GM19324 (cell line): ENCODE measurements around the gene PRR4.

Experiments used
- ATAC-seq: cut with Tn5 transposase; IDR thresholded peaks from one replicate; pipeline ENCODE4 v1.9.1; 2021; ENCODE audit warnings: mild to moderate bottlenecking, moderate library complexity; ENCODE audit not compliant: unreplicated experiment, low FRiP score

Gene PRR4

GRCh38 chr12:10802587-10802986 is 46.7 kb downstream of the PRR4 start, which contains the start of gene TAS2R7:
Gene TAS2R7 (minus strand): TSS chr12:10802627. CDS start chr12:10802570, 57 bp downstream.
- no peak for ATAC-seq

- no peak for ATAC-seq
Measured at GRCh38 chr12:10801741-10802140, 47.5 kb downstream of the PRR4 start.
